Mucosa of descending colon (tissue), 3 donors: ENCODE data around the gene RNF41. TPM values are rescaled to one million over a fixed set of nuclear protein-coding genes. Genes with fewer than 3 reads are reported as not detected.

ENCODE experiments used
- ATAC-seq: fragments of 200-7000 bp; cut with Tn5 transposase; one replicate; pipeline ENCODE4 v1.9.1; 2020; ENCODE audit warnings: mild to moderate bottlenecking, moderate library complexity
- DNase-seq, 3 donors: peaks; one replicate each; pipeline ENCODE4 v3.0.0-alpha.2; 2020
- H3K36me3 ChIP-seq: fragments of 200-600 bp; one replicate; pipeline ENCODE4 v1.8.0; 2021; ENCODE audit warnings: low read depth, mild to moderate bottlenecking
- H3K4me1 ChIP-seq: fragments of 200-600 bp; one replicate; pipeline ENCODE4 v1.8.0; 2021; ENCODE audit warnings: low read depth, mild to moderate bottlenecking
- H3K4me3 ChIP-seq: fragments of 200-600 bp; one replicate; pipeline ENCODE4 v1.8.0; 2021; ENCODE audit warnings: mild to moderate bottlenecking
- H3K9me3 ChIP-seq: fragments of 200-600 bp; one replicate; pipeline ENCODE4 v1.8.0; 2021; ENCODE audit warnings: mild to moderate bottlenecking
- CTCF ChIP-seq: fragments of 200-600 bp; IDR thresholded peaks from one replicate; pipeline ENCODE4 v1.8.0; 2022; ENCODE audit warnings: antibody characterized with exemption, mild to moderate bottlenecking
- intact Hi-C, 2 donors: fragments of 100-400 bp; cut with DNase I in 1 of 2; cut with micrococcal nuclease in 1 of 2; formaldehyde crosslinking; loops; one replicate each; pipeline versions ENCODE4 v1.11.0 to v1.11.1; 2022; cut with DNase I, micrococcal nuclease
- total RNA-seq, 3 donors: library from RNA; stranded (reverse); fragmentation: NEBNext Ultra II Directional in 2 of 3; extraction: Animal tissue kit (Norgen Biotek cat#: 25700) in 2 of 3; gene quantifications; one replicate each; pipeline versions ENCODE4 v1.2.1 to v1.2.4, GENCODE V29; 2021 to 2023
- donor health status: DM: no; HTN: no; CAD: no; lungs with moderate emphysema.
- donor health status: DM: no; HTN: no; CAD: no.
- donor health status: DM: no; HTN: yes; CAD: no.

Gene RNF41
- total RNA-seq, 3 donors from 2014 or later, result 30.4 to 51.5 (median 32.1) TPM

- H3K4me3 ChIP-seq, result no peak overlapping the region
- intact Hi-C loops, result no loop called here
- DNase-seq, result peak in 1 of 3 donors; percentile 36
- TF ChIP-seq CTCF, result no peak
- no peaks in the 10 kb centered on the region for H3K36me3 ChIP-seq
- no peaks in the 10 kb centered on the region for H3K9me3 ChIP-seq
- peak; percentile 3 for ATAC-seq
- H3K4me1 ChIP-seq, result peaks cover 21% of the 10 kb centered on the region
Measured at GRCh38 chr12:56261503-56262232, 39.9 kb upstream of the RNF41 start.

- no peak for TF ChIP-seq CTCF
- peaks cover 21% of the 10 kb centered on the region for H3K4me1 ChIP-seq
Measured at GRCh38 chr12:56260921-56261320, 39.2 kb upstream of the RNF41 start.

GRCh38 chr12:56260380-56260779 is 38.7 kb upstream of the RNF41 start:
- intact Hi-C loops, result no loop called here
- no peak for ATAC-seq
- no peaks in the 10 kb centered on the region for H3K9me3 ChIP-seq
- peaks cover 19% of the 10 kb centered on the region for H3K4me1 ChIP-seq
- DNase-seq, result no peak
- TF ChIP-seq CTCF, result no peak
- no peaks in the 10 kb centered on the region for H3K36me3 ChIP-seq
- H3K4me3 ChIP-seq, result no peak overlapping the region

More at GRCh38 chr12:56260921-56261320, 39.2 kb upstream of the RNF41 start:
- H3K9me3 ChIP-seq, result no peaks in the 10 kb centered on the region
- no peaks in the 10 kb centered on the region for H3K36me3 ChIP-seq
- ATAC-seq (no peak), DNase-seq (no peak)
- intact Hi-C loops, result no loop called here
- H3K4me3 ChIP-seq, result no peak overlapping the region

- Histone ChIP-seq H3K4me3 (peak overlapping the region; percentile 69), H3K9me3 (no peaks in the 10 kb centered on the region), H3K4me1 (peaks cover 19% of the 10 kb centered on the region), H3K36me3 (no peaks in the 10 kb centered on the region)
- ATAC-seq (no peak), DNase-seq (no peak)
- intact Hi-C loops, result no loop called here
- TF ChIP-seq CTCF, result no peak
Measured at GRCh38 chr12:56258820-56259183, 37.1 kb upstream of the RNF41 start.

- intact Hi-C loops, result no loop called here
- DNase-seq (peak; percentile 80 to 86 (median 84)), ATAC-seq (peak; percentile 99)
- Histone ChIP-seq H3K36me3 (peaks cover 4% of the 10 kb centered on the region), H3K4me3 (peak within 1 kb of the TSS; percentile 69), H3K4me1 (peaks cover 19% of the 10 kb centered on the region), H3K9me3 (no peaks in the 10 kb centered on the region)
- TF ChIP-seq CTCF, result peak; percentile 89
Measured at GRCh38 chr12:56258068-56258819, 36.5 kb upstream of the RNF41 start, which contains the start of gene ANKRD52. Gene ANKRD52, minus strand, starts transcription at chr12:56258384. Its CDS starts 115 bp downstream, at chr12:56258269.
